Caco-2 (cell line): ENCODE results near the gene HBA1. TPM values are rescaled to one million over a fixed set of nuclear protein-coding genes. Genes with fewer than 3 reads are reported as not detected.
"Not testable (repeated sequence)": the region's sequence is repeated elsewhere in the genome, so short reads cannot be mapped to it uniquely, and the experiment has no call there.

ENCODE experiments used
- BruUV-seq: library from RNA; stranded (reverse); fragments of 400-500 nt; replicated peaks from 2 replicates; lab custom pipeline; 2021; lab: Mats Ljungman, UMichigan
- CTCF ChIA-PET: fragments of 300-600 bp; sonication (Branson Sonifier 250); formaldehyde crosslinking; loops from one replicate; lab custom pipeline; 2022; ENCODE audit warnings: antibody characterized with exemption; lab: Charles Lee
- POLR2A ChIA-PET: fragments of 300-600 bp; sonication (Branson Sonifier 250); formaldehyde crosslinking; loops from one replicate; lab custom pipeline; 2022; ENCODE audit warnings: antibody characterized with exemption; lab: Charles Lee
- DNase-seq, 2 experiments: peaks; one replicate each; pipeline versions ENCODE4 v3.0.0 to v3.0.0-alpha.2; 2020 to 2022
- H3K27me3 ChIP-seq: replicated peaks from 2 replicates; pipeline ENCODE4 v1.6.0; 2011; ENCODE audit warnings: low read length; ENCODE audit not compliant: control insufficient read depth, insufficient read depth
- H3K36me3 ChIP-seq: 2 replicates; pipeline ENCODE4 v1.5.1; 2011; ENCODE audit warnings: low read length; ENCODE audit not compliant: control insufficient read depth, insufficient read depth
- H3K4me1 ChIP-seq: fragments of 250-450 bp; sonication (Bioruptor Pico); 2 replicates; pipeline ENCODE4 v1.5.1; 2020; ENCODE audit warnings: mild to moderate bottlenecking
- H3K4me3 ChIP-seq: 2 replicates; pipeline ENCODE4 v1.5.1; 2011; ENCODE audit warnings: low read depth, mild to moderate bottlenecking, control low read depth, low read length
- H3K9me3 ChIP-seq: fragments of 250-450 bp; sonication (Bioruptor Pico); 2 replicates; pipeline ENCODE4 v1.5.1; 2020; ENCODE audit warnings: mild to moderate bottlenecking, moderate library complexity
- H3K27ac Mint-ChIP-seq: one replicate; pipeline ENCODE4 v1.8.0; 2022; ENCODE audit warnings: mixed read lengths; ENCODE audit not compliant: unreplicated experiment
- H3K27me3 Mint-ChIP-seq: one replicate; pipeline ENCODE4 v1.8.0; 2022; ENCODE audit warnings: mixed read lengths; ENCODE audit not compliant: insufficient read depth, unreplicated experiment
- H3K36me3 Mint-ChIP-seq: one replicate; pipeline ENCODE4 v1.8.0; 2022; ENCODE audit warnings: mild to moderate bottlenecking, mixed read lengths; ENCODE audit not compliant: insufficient read depth, unreplicated experiment
- H3K4me1 Mint-ChIP-seq: one replicate; pipeline ENCODE4 v1.8.0; 2022; ENCODE audit warnings: low read depth, mixed read lengths; ENCODE audit not compliant: unreplicated experiment
- H3K4me3 Mint-ChIP-seq: one replicate; pipeline ENCODE4 v1.8.0; 2022; ENCODE audit warnings: mild to moderate bottlenecking, moderate library complexity, mixed read lengths; ENCODE audit not compliant: unreplicated experiment
- H3K9me3 Mint-ChIP-seq: one replicate; pipeline ENCODE4 v1.8.0; 2022; ENCODE audit warnings: mixed read lengths; ENCODE audit not compliant: unreplicated experiment
- CTCF ChIP-seq, 2 experiments: fragments of 200-600 bp in 1 of 2; IDR thresholded peaks; 1 replicate in 1 of 2; 2 replicates in 1 of 2; pipeline versions ENCODE4 v1.5.1 to v1.8.0; 2011 to 2022; ENCODE audit warnings: antibody characterized with exemption in 1 of 2, control low read depth in 1 of 2, inconsistent platforms in 1 of 2, low read depth in 1 of 2, low read length in 1 of 2, mild to moderate bottlenecking in 1 of 2, moderate library complexity in 1 of 2; ENCODE audit not compliant: insufficient read depth in 1 of 2, severe bottlenecking in 1 of 2, unreplicated experiment in 1 of 2
- intact Hi-C: fragments of 100-400 bp; cut with micrococcal nuclease; formaldehyde crosslinking; loops from one replicate; pipeline ENCODE4 v1.10.0; 2022; ENCODE audit not compliant: unreplicated experiment
- total RNA-seq: library from RNA; stranded (reverse); gene quantifications from 2 replicates; pipeline ENCODE4 v1.2.3, GENCODE V29; 2022

The HBA1 gene
- total RNA-seq, 1 experiment from 2014 or later, result 3.6 TPM

- no peaks in the 10 kb centered on the region for H3K9me3 ChIP-seq
- no peaks in the 10 kb centered on the region for H3K27me3 Mint-ChIP-seq
- H3K4me3 ChIP-seq, result no peak overlapping the region
- H3K36me3 ChIP-seq, result no peaks in the 10 kb centered on the region
- no peaks in the 10 kb centered on the region for H3K9me3 Mint-ChIP-seq
- 0 out of 2 replicates have a peak, but pooled peaks cover 5% of the 10 kb centered on the region for H3K4me1 ChIP-seq
- no peak for TF ChIP-seq CTCF (IDR thresholded peaks at IDR 0.05; ENCODE audit: insufficient read depth in 1 of 2, low read depth in 1 of 2, low read length in 1 of 2, severe bottlenecking in 1 of 2, unreplicated experiment in 1 of 2)
- ChIA-PET POLR2A (no interaction called here), CTCF (no interaction called here)
- no peaks in the 10 kb centered on the region; the same call in 1 of the 2 replicates for H3K27me3 ChIP-seq
- no peak overlapping the region for H3K27ac Mint-ChIP-seq
- intact Hi-C loops, result no loop called here
- BruUV-seq, result no TSS peak
- H3K36me3 Mint-ChIP-seq, result peaks cover under 1% of the 10 kb centered on the region
- DNase-seq, result no peak
- no peak overlapping the region for H3K4me3 Mint-ChIP-seq
- H3K4me1 Mint-ChIP-seq, result peaks cover 5% of the 10 kb centered on the region
These were observed 27.3 kb upstream of the HBA1 start for GRCh38 chr16:149024-149660.

GRCh38 chr16:152141-153128 lies 24.0 kb upstream of the HBA1 start, which contains the start of gene HBZ:
TSS of gene HBZ (plus strand) at chr16:152644. CDS start at chr16:152910, 266 bp downstream.
- Mint-ChIP-seq H3K4me3 (peak within 1 kb of the TSS; percentile 3), H3K36me3 (peaks cover 12% of the 10 kb centered on the region), H3K9me3 (no peaks in the 10 kb centered on the region), H3K27me3 (no peaks in the 10 kb centered on the region), H3K27ac (no peak within 1 kb of the TSS), H3K4me1 (peaks cover 6% of the 10 kb centered on the region)
- TF ChIP-seq CTCF (IDR thresholded peaks at IDR 0.05; ENCODE audit: insufficient read depth in 1 of 2, low read depth in 1 of 2, low read length in 1 of 2, severe bottlenecking in 1 of 2, unreplicated experiment in 1 of 2), result no peak
- POLR2A ChIA-PET, result no interaction called here
- BruUV-seq, result no TSS peak
- DNase-seq, result no peak
- Histone ChIP-seq H3K36me3 (no peaks in the 10 kb centered on the region), H3K9me3 (no peaks in the 10 kb centered on the region), H3K4me1 (no peaks in the 10 kb centered on the region), H3K27me3 (no peaks in the 10 kb centered on the region), H3K4me3 (no peak within 1 kb of the TSS)
- intact Hi-C loops, result no loop called here
- CTCF ChIA-PET, result no interaction called here

- H3K9me3 Mint-ChIP-seq, H3K4me1 Mint-ChIP-seq, H3K27me3 Mint-ChIP-seq, intact Hi-C loops, BruUV-seq, H3K4me1 ChIP-seq, CTCF ChIA-PET, H3K27ac Mint-ChIP-seq, POLR2A ChIA-PET, H3K4me3 ChIP-seq, H3K9me3 ChIP-seq, H3K27me3 ChIP-seq, H3K36me3 ChIP-seq, DNase-seq: not testable (repeated sequence)
- Mint-ChIP-seq H3K36me3 (peaks cover 12% of the 10 kb centered on the region), H3K4me3 (peak overlapping the region; percentile 3)
These were observed 23.4 kb upstream of the HBA1 start for GRCh38 chr16:153129-153521.

GRCh38 chr16:153550-154216 lies 22.8 kb upstream of the HBA1 start:
- H3K27me3 Mint-ChIP-seq, H3K4me1 ChIP-seq, DNase-seq, H3K4me1 Mint-ChIP-seq, H3K4me3 ChIP-seq, H3K9me3 ChIP-seq, POLR2A ChIA-PET, H3K27me3 ChIP-seq, intact Hi-C loops, H3K36me3 ChIP-seq, CTCF ChIA-PET, H3K9me3 Mint-ChIP-seq, BruUV-seq, H3K27ac Mint-ChIP-seq: not testable (repeated sequence)
- Mint-ChIP-seq H3K36me3 (peaks cover 12% of the 10 kb centered on the region), H3K4me3 (peak overlapping the region; percentile 79)
